Aorta (tissue), 5 donors: ENCODE results near the gene TIGD1. TPM values are rescaled to one million over a fixed set of nuclear protein-coding genes. Genes with fewer than 3 reads are reported as not detected.
A peak's percentile ranks its signal among the peaks of the same experiment; 100 is the strongest.

Experiments used
- ATAC-seq: fragments of 200-7000 bp; cut with Tn5 transposase; one replicate; pipeline ENCODE4 v1.9.1; 2022; ENCODE audit warnings: moderate library complexity; ENCODE audit not compliant: low FRiP score
- DNase-seq, 2 donors: peaks; one replicate each; pipeline ENCODE4 v3.0.0-alpha.2; 2020
- H3K27ac ChIP-seq, 2 donors: one replicate each; pipeline ENCODE4 v1.5.1; 2013; ENCODE audit warnings: low read length in 2 of 2, mild to moderate bottlenecking in 2 of 2, moderate library complexity in 2 of 2, control low read depth in 1 of 2, inconsistent platforms in 1 of 2, low read depth in 1 of 2
- H3K27me3 ChIP-seq, 2 donors: one replicate each; pipeline ENCODE4 v1.6.1; 2013; ENCODE audit warnings: control low read depth in 1 of 2, low read length in 1 of 2, mild to moderate bottlenecking in 1 of 2, moderate library complexity in 1 of 2; ENCODE audit not compliant: insufficient read depth in 2 of 2, control insufficient read depth in 1 of 2
- H3K36me3 ChIP-seq, 2 donors: one replicate each; pipeline ENCODE4 v1.6.1; 2013; ENCODE audit warnings: control low read depth in 1 of 2, low read length in 1 of 2, mild to moderate bottlenecking in 1 of 2; ENCODE audit not compliant: insufficient read depth in 2 of 2, control insufficient read depth in 1 of 2
- H3K4me1 ChIP-seq, 2 donors: one replicate each; pipeline ENCODE4 v1.6.1; 2013; ENCODE audit warnings: low read length in 2 of 2, control low read depth in 1 of 2, mild to moderate bottlenecking in 1 of 2, moderate library complexity in 1 of 2; ENCODE audit not compliant: insufficient read depth in 2 of 2, control insufficient read depth in 1 of 2
- H3K4me3 ChIP-seq, 2 donors: one replicate each; pipeline ENCODE4 v1.5.1; 2013; ENCODE audit warnings: low read length in 2 of 2, control low read depth in 1 of 2, mild to moderate bottlenecking in 1 of 2
- H3K9me3 ChIP-seq: one replicate; pipeline ENCODE4 v1.6.1; 2013; ENCODE audit warnings: mild to moderate bottlenecking, low read length; ENCODE audit not compliant: control insufficient read depth
- WGBS, 2 donors: extraction: QIAGEN DNeasy Blood & Tissue Kit; methylation state at CpG; one replicate each; pipeline ENCODE4 v1.1.7; 2013; 5-methylcytosine and 5-hydroxymethylcytosine counted together
- intact Hi-C, 2 donors: fragments of 100-400 bp; cut with DNase I; formaldehyde crosslinking; loops; one replicate each; pipeline versions ENCODE4 v1.14.2 to v1.15.0; 2022
- polyA plus RNA-seq, 2 donors: library from polyadenylated mRNA; stranded (reverse); fragments of 200-250 nt; gene quantifications; one replicate each; pipeline ENCODE4 v1.2.3, GENCODE V29; 2013
- total RNA-seq, 2 donors: library from RNA; stranded (reverse); fragmentation: NEBNext Ultra II Directional; extraction: Animal tissue kit (Norgen Biotek cat#: 25700); gene quantifications; one replicate each; pipeline ENCODE4 v1.2.1, GENCODE V29; 2021
- donor health status: healthy with polysubstance abuse.
- donor health status: Bipolar disorder and iron deficiency.
- donor health status: DM: no; HTN: no; CAD: no.
- donor health status: DM: no; HTN: no; CAD: no.
- donor health status: DM: yes; HTN: yes; CAD: no.

Gene TIGD1
- total and polyA plus RNA-seq, 4 donors, result 0.50 to 3.3 (median 2.1) TPM

- Histone ChIP-seq H3K4me3 (no peak overlapping the region), H3K9me3 (no peaks in the 10 kb centered on the region), H3K36me3 (no peaks in the 10 kb centered on the region), H3K27me3 (no peaks in the 10 kb centered on the region), H3K27ac (no peak overlapping the region), H3K4me1 (no peaks in the 10 kb centered on the region)
- ATAC-seq, result no peak
- no peak for DNase-seq
- 88 to 91% methylated on average over 14 of the region's 14 CpGs for WGBS, 2 donors
- intact Hi-C loops, result no loop called here
Measured at GRCh38 chr2:232543491-232543890, 6.9 kb downstream of the TIGD1 start.

GRCh38 chr2:232542715-232543467 lies 7.5 kb downstream of the TIGD1 start:
- H3K4me1 ChIP-seq, result no peaks in the 10 kb centered on the region
- ATAC-seq (no peak), DNase-seq (peak in 1 of 2 donors; percentile 53)
- no peaks in the 10 kb centered on the region for H3K27me3 ChIP-seq
- whole genome bisulfite sequencing, 2 donors, result 86 to 88% methylated on average over 20 of the region's 20 CpGs
- H3K27ac ChIP-seq, result no peak overlapping the region
- no peaks in the 10 kb centered on the region for H3K36me3 ChIP-seq
- intact Hi-C loops, result no loop called here
- no peak overlapping the region for H3K4me3 ChIP-seq
- no peaks in the 10 kb centered on the region for H3K9me3 ChIP-seq

- H3K4me3 ChIP-seq, result no peak overlapping the region
- H3K27me3 ChIP-seq, result no peaks in the 10 kb centered on the region
- intact Hi-C loops, result no loop called here
- 58 to 62% methylated on average over 9 of the region's 9 CpGs for WGBS, 2 donors
- no peaks in the 10 kb centered on the region for H3K9me3 ChIP-seq
- no peaks in the 10 kb centered on the region for H3K36me3 ChIP-seq
- ATAC-seq, result no peak
- H3K4me1 ChIP-seq, result no peaks in the 10 kb centered on the region
- no peak overlapping the region for H3K27ac ChIP-seq
- peak in 1 of 2 donors; percentile 37 for DNase-seq
Measured at GRCh38 chr2:232541961-232542714, 8.2 kb downstream of the TIGD1 start.

- WGBS, 2 donors, result 72 to 80% methylated on average over 19 of the region's 19 CpGs
- intact Hi-C loops, result no loop called here
Measured at GRCh38 chr2:232541195-232541960, 9.0 kb downstream of the TIGD1 start.

GRCh38 chr2:232540441-232541041 lies 9.8 kb downstream of the TIGD1 start:
- intact Hi-C loops, result no loop called here
- no peaks in the 10 kb centered on the region for H3K4me1 ChIP-seq
- no peak overlapping the region for H3K4me3 ChIP-seq
- 79 to 82% methylated on average over 17 of the region's 17 CpGs for WGBS, 2 donors
- DNase-seq (peak in 1 of 2 donors; percentile 49), ATAC-seq (no peak)
- no peak overlapping the region for H3K27ac ChIP-seq
- no peaks in the 10 kb centered on the region for H3K27me3 ChIP-seq
- no peaks in the 10 kb centered on the region for H3K36me3 ChIP-seq
- peaks cover 5% of the 10 kb centered on the region for H3K9me3 ChIP-seq

More at GRCh38 chr2:232541195-232541960, 9.0 kb downstream of the TIGD1 start:
- peaks cover 1% of the 10 kb centered on the region for H3K9me3 ChIP-seq
- H3K4me3 ChIP-seq, result no peak overlapping the region
- no peak overlapping the region for H3K27ac ChIP-seq
- no peaks in the 10 kb centered on the region for H3K4me1 ChIP-seq
- ATAC-seq (no peak), DNase-seq (peak in 1 of 2 donors; percentile 59)
- H3K27me3 ChIP-seq, result no peaks in the 10 kb centered on the region
- H3K36me3 ChIP-seq, result no peaks in the 10 kb centered on the region

GRCh38 chr2:232539298-232540231 lies 10.8 kb downstream of the TIGD1 start, which contains the start of gene CHRNG:
CHRNG (plus strand) TSS chr2:232539692; CDS start chr2:232539748, 56 bp downstream.
- peak in 1 of 2 donors; percentile 72 for DNase-seq
- 54 to 57% methylated on average over 23 of the region's 23 CpGs for WGBS, 2 donors
- ATAC-seq, result peak; percentile 5

GRCh38 chr2:232538671-232539070 lies 11.7 kb downstream of the TIGD1 start:
- 36 to 39% methylated on average over 4 of the region's 4 CpGs for WGBS, 2 donors
- intact Hi-C loops, result no loop called here
- Histone ChIP-seq H3K4me3 (no peak overlapping the region), H3K9me3 (peaks cover 5% of the 10 kb centered on the region), H3K4me1 (no peaks in the 10 kb centered on the region), H3K27ac (no peak overlapping the region), H3K27me3 (no peaks in the 10 kb centered on the region), H3K36me3 (no peaks in the 10 kb centered on the region)
- ATAC-seq (no peak), DNase-seq (peak in 1 of 2 donors; percentile 33)

More at GRCh38 chr2:232539298-232540231, 10.8 kb downstream of the TIGD1 start, which contains the start of gene CHRNG:
- peaks cover 5% of the 10 kb centered on the region for H3K9me3 ChIP-seq
- no peaks in the 10 kb centered on the region for H3K4me1 ChIP-seq
- no peak within 1 kb of the TSS for H3K4me3 ChIP-seq
- H3K27ac ChIP-seq, result no peak within 1 kb of the TSS
- intact Hi-C loops, result no loop called here
- no peaks in the 10 kb centered on the region for H3K27me3 ChIP-seq
- H3K36me3 ChIP-seq, result no peaks in the 10 kb centered on the region
